Mesendoderm (in vitro differentiated cells): ENCODE measurements around the gene IPPK.

Experiments
- DNase-seq: peaks from one replicate; pipeline ENCODE4 v3.0.0; 2013
- H2AK5ac ChIP-seq: 2 replicates; pipeline ENCODE4 v1.6.1; 2013; ENCODE audit warnings: low read length, inconsistent platforms
- H2BK120ac ChIP-seq: 2 replicates; pipeline ENCODE4 v1.6.1; 2013; ENCODE audit warnings: low read depth, mild to moderate bottlenecking, low read length, moderate library complexity, mixed read lengths
- H2BK15ac ChIP-seq: replicated peaks from 2 replicates; pipeline ENCODE4 v1.6.1; 2013; ENCODE audit warnings: low read depth, mild to moderate bottlenecking, moderate library complexity
- H2BK5ac ChIP-seq: 2 replicates; pipeline ENCODE4 v1.6.1; 2013; ENCODE audit warnings: low read length, inconsistent platforms
- H3K18ac ChIP-seq: 2 replicates; pipeline ENCODE4 v1.6.1; 2013; ENCODE audit warnings: mild to moderate bottlenecking, low read length, mixed read lengths
- H3K23ac ChIP-seq: one replicate; pipeline ENCODE4 v1.6.1; 2013; ENCODE audit warnings: low read length
- H3K27ac ChIP-seq: 2 replicates; pipeline ENCODE4 v1.5.1; 2013; ENCODE audit warnings: low read depth, mild to moderate bottlenecking, inconsistent platforms, low read length, moderate library complexity
- H3K27me3 ChIP-seq: 2 replicates; pipeline ENCODE4 v1.6.1; 2013; ENCODE audit warnings: low read length, control low read depth, mild to moderate bottlenecking, inconsistent platforms; ENCODE audit not compliant: insufficient read depth, poor library complexity
- H3K36me3 ChIP-seq: 2 replicates; pipeline ENCODE4 v1.6.1; 2013; ENCODE audit warnings: low read length, inconsistent platforms; ENCODE audit not compliant: control insufficient read depth, insufficient read depth
- H3K4ac ChIP-seq: one replicate; pipeline ENCODE4 v1.6.1; 2013; ENCODE audit warnings: low read depth, mild to moderate bottlenecking, low read length, moderate library complexity
- H3K4me1 ChIP-seq: 2 replicates; pipeline ENCODE4 v1.6.1; 2013; ENCODE audit warnings: low read depth, low read length, inconsistent platforms; ENCODE audit not compliant: control insufficient read depth
- H3K4me2 ChIP-seq: 2 replicates; pipeline ENCODE4 v1.6.1; 2013; ENCODE audit warnings: low read length
- H3K4me3 ChIP-seq: 2 replicates; pipeline ENCODE4 v1.5.1; 2013; ENCODE audit warnings: mild to moderate bottlenecking, low read length
- H3K56ac ChIP-seq: one replicate; pipeline ENCODE4 v1.6.1; 2013; ENCODE audit warnings: low read length
- H3K79me1 ChIP-seq: 2 replicates; pipeline ENCODE4 v1.6.1; 2013; ENCODE audit warnings: low read length, inconsistent platforms
- H3K79me2 ChIP-seq: 2 replicates; pipeline ENCODE4 v1.6.1; 2013; ENCODE audit warnings: mild to moderate bottlenecking, low read length; ENCODE audit not compliant: control insufficient read depth, insufficient read depth
- H3K9ac ChIP-seq: 2 replicates; pipeline ENCODE4 v1.6.1; 2013; ENCODE audit warnings: low read length, inconsistent platforms
- H4K5ac ChIP-seq: one replicate; pipeline ENCODE4 v1.6.1; 2013; ENCODE audit warnings: low read length
- H4K8ac ChIP-seq: one replicate; pipeline ENCODE4 v1.6.1; 2013; ENCODE audit warnings: low read depth, mild to moderate bottlenecking, control low read depth, low read length, moderate library complexity
- WGBS: extraction: QIAGEN DNeasy Blood & Tissue Kit; methylation state at CpG from one replicate; pipeline ENCODE4 v1.1.7; 2013; ENCODE audit warnings: low lambda C conversion rate, missing lambda C conversion rate; ENCODE audit not compliant: insufficient coverage; ENCODE audit errors: extremely low coverage; 5-methylcytosine and 5-hydroxymethylcytosine counted together

IPPK gene

DNA sequence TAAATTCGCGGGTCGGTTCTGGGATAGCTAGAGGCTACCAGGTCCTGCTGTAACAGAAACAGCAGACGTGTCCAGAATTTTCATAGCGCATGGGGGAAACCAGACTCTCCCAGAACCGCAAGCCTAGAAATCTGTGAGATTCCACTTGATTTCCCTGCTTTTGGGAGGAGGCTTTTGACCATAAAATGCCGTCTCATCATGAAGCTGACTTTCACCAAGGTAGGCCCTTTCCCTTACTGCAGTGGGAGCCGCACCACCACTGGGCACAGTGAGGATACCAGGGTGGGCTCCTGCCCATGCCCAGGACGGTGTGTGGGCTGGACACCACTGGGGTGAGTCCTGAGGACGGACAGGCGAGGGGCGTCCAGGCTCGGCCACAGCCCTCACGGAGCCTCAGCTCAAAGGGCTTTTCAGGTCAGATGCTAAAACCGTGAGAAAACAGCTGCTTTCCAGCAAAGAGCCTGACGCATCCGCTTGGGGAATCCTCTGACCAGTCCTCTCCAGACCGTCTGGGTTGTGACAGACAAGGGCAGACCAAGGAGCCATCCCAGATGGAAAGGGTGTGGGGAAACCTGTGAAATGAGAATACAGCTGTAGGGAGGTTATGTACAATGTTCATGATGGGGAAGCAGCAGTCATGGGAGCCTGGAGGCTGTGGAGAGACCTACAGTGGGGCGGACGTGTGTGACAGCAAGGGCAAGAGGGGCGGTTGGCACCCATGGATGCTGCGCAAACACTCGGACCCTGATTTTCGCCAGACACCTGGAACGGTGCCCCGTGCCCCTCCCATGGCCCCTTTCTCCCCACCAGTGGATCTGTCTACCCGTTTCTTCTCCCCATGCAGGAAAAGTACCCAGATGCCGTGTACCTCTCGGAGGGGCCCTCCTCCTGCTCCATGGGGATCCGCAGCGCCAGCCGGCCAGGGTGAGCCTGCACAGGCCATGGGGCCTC, 59.2 kb downstream of the IPPK start:
- no peak overlapping the region for H2BK15ac ChIP-seq
- no peaks in the 10 kb centered on the region for H3K36me3 ChIP-seq
- H3K4me2 ChIP-seq: no peak overlapping the region
- H3K79me1 ChIP-seq: no peaks in the 10 kb centered on the region
- no peak overlapping the region for H3K18ac ChIP-seq
- H2BK120ac ChIP-seq: no peak overlapping the region
- H2AK5ac ChIP-seq: no peak overlapping the region
- no peak overlapping the region for H3K4ac ChIP-seq
- no peak overlapping the region for H3K56ac ChIP-seq
- H2BK5ac ChIP-seq: no peak overlapping the region
- no peaks in the 10 kb centered on the region for H3K4me1 ChIP-seq
- H4K8ac ChIP-seq: no peak overlapping the region
- no peak overlapping the region for H4K5ac ChIP-seq
- no CpG with 5 or more reads among the region's 32 CpGs for WGBS
- H3K27ac ChIP-seq: no peak overlapping the region
- no peaks in the 10 kb centered on the region for H3K79me2 ChIP-seq
- no peak overlapping the region for H3K9ac ChIP-seq
- H3K4me3 ChIP-seq: no peak overlapping the region
- H3K27me3 ChIP-seq: no peaks in the 10 kb centered on the region
- DNase-seq: no peak
- no peak overlapping the region for H3K23ac ChIP-seq

DNA sequence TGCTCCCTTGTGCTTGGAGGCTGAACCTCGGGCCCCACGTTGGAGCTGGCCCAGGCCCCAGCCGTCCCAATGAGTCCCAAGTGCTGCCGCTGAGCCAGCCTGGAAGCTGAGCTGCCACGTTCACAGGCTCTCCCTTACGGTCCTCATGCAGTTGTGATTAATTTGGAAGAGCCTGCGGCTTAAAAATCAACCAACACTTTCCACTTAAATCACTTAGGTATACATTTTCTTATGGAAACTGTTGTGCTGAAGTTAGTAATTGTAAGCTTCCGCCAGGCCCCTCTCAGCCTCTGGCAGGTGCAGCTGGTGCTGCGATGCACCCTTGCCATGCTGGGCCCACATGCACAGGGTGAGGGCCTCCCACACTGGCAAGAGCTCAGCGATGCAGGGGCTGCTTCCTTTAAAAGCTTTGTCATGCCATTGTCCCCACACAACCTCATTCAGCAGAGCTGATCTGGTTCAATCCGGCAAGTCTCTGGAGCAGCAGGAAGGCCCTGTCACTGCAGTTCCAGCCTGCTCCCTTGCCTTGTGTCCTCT, 61.0 kb downstream of the IPPK start:
- H3K4me3 ChIP-seq: no peak overlapping the region
- no peaks in the 10 kb centered on the region for H3K36me3 ChIP-seq
- H3K23ac ChIP-seq: no peak overlapping the region
- H3K4me1 ChIP-seq: no peaks in the 10 kb centered on the region
- H3K56ac ChIP-seq: no peak overlapping the region
- no peaks in the 10 kb centered on the region for H3K79me2 ChIP-seq
- H2BK5ac ChIP-seq: no peak overlapping the region
- no peak overlapping the region for H4K5ac ChIP-seq
- no peak overlapping the region for H3K27ac ChIP-seq
- H3K18ac ChIP-seq: no peak overlapping the region
- H3K4me2 ChIP-seq: no peak overlapping the region
- H2AK5ac ChIP-seq: no peak overlapping the region
- no CpG with 5 or more reads among the region's 11 CpGs for WGBS
- no peak overlapping the region for H2BK120ac ChIP-seq
- H3K79me1 ChIP-seq: no peaks in the 10 kb centered on the region
- H3K9ac ChIP-seq: no peak overlapping the region
- H4K8ac ChIP-seq: no peak overlapping the region
- no peaks in the 10 kb centered on the region for H3K27me3 ChIP-seq
- peak; percentile 33 for DNase-seq
- no peak overlapping the region for H2BK15ac ChIP-seq
- H3K4ac ChIP-seq: no peak overlapping the region

DNA sequence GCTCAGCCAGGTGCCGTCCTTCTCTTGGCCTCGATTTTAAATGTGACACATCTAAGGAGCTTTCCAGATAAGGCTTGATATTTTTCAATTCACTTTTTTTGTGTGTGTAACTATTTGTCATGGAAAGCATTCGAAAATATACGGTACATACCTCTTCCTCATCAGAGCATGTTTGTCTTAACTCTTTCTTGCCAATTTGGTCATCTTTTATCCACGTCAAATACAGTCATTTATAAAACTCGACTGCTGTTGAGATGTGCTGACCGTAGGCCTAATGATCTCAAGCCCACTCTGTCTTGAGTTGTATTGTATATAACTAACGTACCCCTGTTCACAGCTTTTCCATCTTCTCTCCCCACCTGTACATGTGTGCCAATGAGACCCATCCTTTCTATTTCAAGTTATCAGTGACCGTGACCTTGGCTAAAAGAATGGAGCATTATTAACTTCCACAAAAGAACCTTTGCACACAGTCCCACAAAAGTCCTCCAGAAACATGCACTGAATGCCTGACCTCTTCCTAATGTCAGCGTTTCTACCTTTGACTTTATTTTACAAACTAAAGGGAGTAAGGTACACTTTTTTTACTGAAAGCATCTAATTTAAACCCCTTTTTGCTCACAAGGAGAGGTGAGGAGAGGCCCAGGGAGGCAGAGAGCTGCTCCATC, 61.6 kb downstream of the IPPK start:
- no peaks in the 10 kb centered on the region for H3K27me3 ChIP-seq
- no peak overlapping the region for H2BK120ac ChIP-seq
- WGBS: no CpG with 5 or more reads among the region's 10 CpGs

DNA sequence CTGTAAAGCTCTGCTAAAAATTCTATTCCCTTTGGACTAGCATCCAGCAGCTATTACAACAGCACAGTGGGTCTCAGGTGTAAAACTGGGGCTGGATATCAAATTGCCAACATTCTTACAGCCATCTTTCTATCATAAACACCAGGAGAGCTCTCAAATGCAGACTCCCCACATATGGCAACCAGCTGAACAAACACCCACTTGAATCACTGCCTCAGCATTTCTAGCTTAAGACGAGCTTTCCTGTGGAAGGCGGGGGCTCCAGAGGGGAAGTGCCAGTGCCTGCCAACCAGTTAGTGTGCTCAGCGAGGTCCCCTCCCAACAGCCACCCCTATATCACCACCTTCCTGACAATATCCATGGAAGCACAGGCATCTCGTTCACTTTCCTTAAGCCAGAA, 62.2 kb downstream of the IPPK start:
- no peak overlapping the region for H2AK5ac ChIP-seq
- H3K18ac ChIP-seq: no peak overlapping the region
- H4K5ac ChIP-seq: no peak overlapping the region
- no peak overlapping the region for H3K4me2 ChIP-seq
- no peak overlapping the region for H4K8ac ChIP-seq
- H3K56ac ChIP-seq: no peak overlapping the region
- H3K79me2 ChIP-seq: no peaks in the 10 kb centered on the region
- no peak overlapping the region for H3K4me3 ChIP-seq
- no peak overlapping the region for H3K23ac ChIP-seq
- H3K4me1 ChIP-seq: no peaks in the 10 kb centered on the region
- WGBS: no CpG with 5 or more reads among the region's 4 CpGs
- no peaks in the 10 kb centered on the region for H3K36me3 ChIP-seq
- H2BK15ac ChIP-seq: no peak overlapping the region
- no peak overlapping the region for H3K4ac ChIP-seq
- no peak overlapping the region for H2BK120ac ChIP-seq
- no peak overlapping the region for H2BK5ac ChIP-seq
- no peaks in the 10 kb centered on the region for H3K79me1 ChIP-seq
- no peak for DNase-seq
- no peak overlapping the region for H3K9ac ChIP-seq
- no peaks in the 10 kb centered on the region for H3K27me3 ChIP-seq
- H3K27ac ChIP-seq: no peak overlapping the region

More for the DNA sequence above, 61.6 kb downstream of the IPPK start:
- H3K56ac ChIP-seq: no peak overlapping the region
- no peak overlapping the region for H3K4me3 ChIP-seq
- no peak overlapping the region for H3K27ac ChIP-seq
- no peak overlapping the region for H3K4ac ChIP-seq
- no peaks in the 10 kb centered on the region for H3K36me3 ChIP-seq
- H3K18ac ChIP-seq: no peak overlapping the region
- no peaks in the 10 kb centered on the region for H3K79me2 ChIP-seq
- H2BK5ac ChIP-seq: no peak overlapping the region
- H3K4me1 ChIP-seq: no peaks in the 10 kb centered on the region
- H3K79me1 ChIP-seq: no peaks in the 10 kb centered on the region
- no peak overlapping the region for H2BK15ac ChIP-seq
- no peak overlapping the region for H3K23ac ChIP-seq
- H3K9ac ChIP-seq: no peak overlapping the region
- H4K5ac ChIP-seq: no peak overlapping the region
- no peak overlapping the region for H4K8ac ChIP-seq
- H3K4me2 ChIP-seq: no peak overlapping the region
- DNase-seq: no peak
- no peak overlapping the region for H2AK5ac ChIP-seq

DNA sequence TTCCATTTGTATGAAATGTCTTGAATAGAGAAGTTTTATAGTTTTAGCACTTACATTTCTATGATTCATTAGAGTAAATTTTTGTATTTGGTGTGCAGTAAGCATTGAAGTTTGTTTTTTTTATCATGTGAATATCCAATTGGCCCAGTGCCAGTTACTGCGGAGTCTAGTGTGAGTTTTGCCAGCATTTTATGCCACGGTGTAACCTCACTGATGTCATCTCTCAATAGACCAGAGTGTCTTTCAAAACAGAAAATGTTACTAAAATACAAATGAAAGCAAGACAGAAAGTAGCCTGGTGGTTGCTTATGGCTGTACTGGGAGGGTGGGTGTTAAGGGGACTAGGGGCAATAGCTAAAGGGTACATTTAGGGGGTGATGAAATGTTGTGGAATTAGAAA, 62.8 kb downstream of the IPPK start:
- no peak overlapping the region for H3K27ac ChIP-seq

More for the DNA sequence above, 62.8 kb downstream of the IPPK start:
- no peaks in the 10 kb centered on the region for H3K79me2 ChIP-seq
- no peak overlapping the region for H2BK15ac ChIP-seq
- DNase-seq: no peak
- no peaks in the 10 kb centered on the region for H3K27me3 ChIP-seq
- H2AK5ac ChIP-seq: no peak overlapping the region
- no peak overlapping the region for H2BK5ac ChIP-seq
- H3K4me3 ChIP-seq: no peak overlapping the region
- no peak overlapping the region for H3K4me2 ChIP-seq
- no peaks in the 10 kb centered on the region for H3K36me3 ChIP-seq
- no peak overlapping the region for H4K8ac ChIP-seq
- H3K9ac ChIP-seq: no peak overlapping the region
- H3K79me1 ChIP-seq: no peaks in the 10 kb centered on the region
- H3K23ac ChIP-seq: no peak overlapping the region
- H3K18ac ChIP-seq: no peak overlapping the region
- WGBS: no CpG with 5 or more reads among the region's 2 CpGs
- no peak overlapping the region for H2BK120ac ChIP-seq
- H3K4ac ChIP-seq: no peak overlapping the region
- H3K56ac ChIP-seq: no peak overlapping the region
- no peak overlapping the region for H4K5ac ChIP-seq
- H3K4me1 ChIP-seq: no peaks in the 10 kb centered on the region
